Esophagus muscularis mucosa (tissue), 4 donors: ENCODE data around the gene NDST4.

ENCODE experiments used
- CTCF ChIP-seq, 3 experiments: fragments of 200-600 bp in 2 of 3; fragments of 450-650 bp in 1 of 3; sonication (generic) in 2 of 3; IDR thresholded peaks; one replicate each; pipeline ENCODE4 v1.5.1; 2017 to 2019; ENCODE audit warnings: antibody characterized with exemption in 3 of 3, mild to moderate bottlenecking in 2 of 3, moderate library complexity in 1 of 3
- EP300 ChIP-seq: sonication (generic); formaldehyde crosslinking; IDR thresholded peaks from one replicate; pipeline ENCODE4 v1.6.1; 2017; ENCODE audit warnings: antibody characterized with exemption
- POLR2A ChIP-seq: fragments of 450-650 bp; IDR thresholded peaks from one replicate; pipeline ENCODE4 v1.6.1; 2017; ENCODE audit warnings: antibody characterized with exemption, moderate library complexity, mild to moderate bottlenecking, low read depth
- POLR2AphosphoS5 ChIP-seq, 2 donors: sonication (generic); formaldehyde crosslinking; IDR thresholded peaks; one replicate each; pipeline ENCODE4 v1.6.1; 2017; ENCODE audit warnings: antibody characterized with exemption in 2 of 2

- TF ChIP-seq CTCF (IDR thresholded peaks at IDR 0.05) (peak; percentile 36 to 57 (median 45)), POLR2A (no peak), POLR2AphosphoS5 (IDR thresholded peaks at IDR 0.05) (no peak), EP300 (no peak)
Measured at GRCh38 chr4:114807759-114808404, 305.5 kb downstream of the NDST4 start.
